Hippocampal formation (tissue), 2 donors: ENCODE data around the gene HIPK2.

Experiments used
- DNase-seq, 2 donors: peaks; one replicate each; lab custom pipeline; 2025; lab: John Stamatoyannopoulos, UW

The HIPK2 gene

DNA sequence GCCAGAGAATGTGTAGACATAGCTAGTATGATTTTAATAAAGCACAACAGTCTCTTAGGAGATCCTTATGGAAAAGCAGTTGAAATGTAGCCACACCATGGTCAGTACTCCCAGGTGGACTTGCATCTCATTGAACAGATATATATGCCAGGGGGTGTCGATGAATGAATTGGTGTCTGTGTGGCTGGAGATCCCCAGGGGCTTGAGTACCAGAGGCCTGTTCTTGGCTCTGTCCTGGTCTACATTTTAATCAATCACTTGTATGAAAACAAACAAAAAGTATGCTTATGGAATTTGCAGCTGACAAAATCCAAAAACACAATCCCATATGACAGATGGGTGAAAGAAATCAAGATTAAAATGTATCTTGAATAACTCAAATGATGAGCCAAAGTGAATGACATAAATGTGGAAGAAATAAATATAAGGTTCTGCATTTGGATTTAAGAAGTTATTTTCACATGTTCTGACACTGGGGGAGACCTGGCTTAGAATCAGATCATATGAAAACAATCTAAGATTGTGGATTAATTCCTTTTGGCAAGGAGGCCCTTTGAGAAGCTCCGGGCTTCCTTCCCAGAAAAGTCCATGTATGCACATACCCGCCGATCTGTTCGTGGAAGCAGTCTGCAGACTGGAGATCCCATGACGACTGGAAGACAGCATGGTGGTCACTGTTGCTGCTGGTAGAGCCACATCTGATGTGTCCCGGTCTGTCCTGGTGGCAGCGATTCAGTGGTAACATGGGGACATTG, 238.7 kb downstream of the HIPK2 start:
- DNase-seq = no peak

DNA sequence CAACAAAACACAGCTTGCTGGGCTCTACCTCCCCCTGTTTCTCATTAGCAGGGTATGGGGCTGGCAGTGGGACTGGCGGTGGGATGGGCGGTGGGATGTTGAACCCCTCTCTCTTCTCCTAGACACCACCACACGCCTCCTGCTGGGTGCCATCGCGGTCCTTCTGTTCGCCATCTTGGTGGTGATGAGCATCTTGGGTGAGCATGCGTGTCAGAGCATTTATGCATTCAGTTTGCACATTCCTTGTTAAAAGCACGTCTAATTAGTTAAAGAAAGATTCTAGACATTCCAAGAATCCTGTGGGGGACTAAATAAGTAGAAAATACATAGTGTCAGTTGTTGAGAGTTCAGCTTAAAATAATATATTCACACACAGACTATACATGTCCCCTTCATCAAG, 241.6 kb downstream of the HIPK2 start:
- DNase-seq = no peak

- no peak for DNase-seq
These were observed 242.7 kb downstream of the HIPK2 start for GRCh38 chr7:139534966-139535651.

DNA sequence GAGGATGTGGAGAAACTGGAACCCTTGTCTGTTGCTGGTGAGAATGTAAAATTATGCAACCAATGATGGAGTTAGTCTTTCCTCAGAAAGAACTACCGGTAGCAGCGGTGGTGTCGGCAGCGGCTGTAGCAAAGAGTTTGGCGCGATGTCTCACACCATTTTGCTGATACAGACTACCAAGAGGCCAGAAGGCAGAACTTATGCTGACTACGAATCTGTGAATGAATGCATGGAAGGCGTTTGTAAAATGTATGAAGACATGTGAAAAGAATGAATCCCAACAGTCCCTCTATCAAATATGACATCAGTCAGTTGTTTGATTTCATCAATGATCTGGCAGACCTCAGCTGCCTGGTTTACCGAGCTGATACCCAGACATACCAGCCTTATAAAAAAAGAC, 243.7 kb downstream of the HIPK2 start:
- DNase-seq = no peak

DNA sequence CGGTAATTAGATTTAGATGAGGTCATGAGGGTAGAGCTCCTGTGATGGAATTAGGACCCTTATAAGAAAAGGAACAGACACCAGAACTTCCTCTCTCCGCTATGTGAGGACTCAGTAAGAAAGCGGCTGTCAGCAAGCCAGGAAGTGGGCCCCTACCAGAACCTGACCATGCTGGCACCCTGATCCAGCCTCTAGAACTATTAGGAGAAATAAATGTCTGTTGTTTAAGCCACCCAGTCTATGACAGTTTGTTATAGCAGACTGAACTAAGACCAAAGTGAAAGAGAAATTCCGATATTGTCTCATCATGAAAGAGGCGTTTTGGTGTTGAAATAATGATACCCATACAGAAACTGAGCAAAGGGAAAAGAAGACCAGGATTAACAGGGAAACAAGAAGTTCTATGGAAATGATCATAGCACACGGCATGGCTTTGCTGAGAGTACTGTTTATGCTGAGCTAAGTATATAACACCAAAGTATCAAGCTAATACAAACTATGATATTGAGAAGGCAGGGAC, 245.1 kb downstream of the HIPK2 start:
- DNase-seq = no peak

- no peak for DNase-seq
These were observed 246.7 kb downstream of the HIPK2 start for GRCh38 chr7:139531094-139531493.

DNA sequence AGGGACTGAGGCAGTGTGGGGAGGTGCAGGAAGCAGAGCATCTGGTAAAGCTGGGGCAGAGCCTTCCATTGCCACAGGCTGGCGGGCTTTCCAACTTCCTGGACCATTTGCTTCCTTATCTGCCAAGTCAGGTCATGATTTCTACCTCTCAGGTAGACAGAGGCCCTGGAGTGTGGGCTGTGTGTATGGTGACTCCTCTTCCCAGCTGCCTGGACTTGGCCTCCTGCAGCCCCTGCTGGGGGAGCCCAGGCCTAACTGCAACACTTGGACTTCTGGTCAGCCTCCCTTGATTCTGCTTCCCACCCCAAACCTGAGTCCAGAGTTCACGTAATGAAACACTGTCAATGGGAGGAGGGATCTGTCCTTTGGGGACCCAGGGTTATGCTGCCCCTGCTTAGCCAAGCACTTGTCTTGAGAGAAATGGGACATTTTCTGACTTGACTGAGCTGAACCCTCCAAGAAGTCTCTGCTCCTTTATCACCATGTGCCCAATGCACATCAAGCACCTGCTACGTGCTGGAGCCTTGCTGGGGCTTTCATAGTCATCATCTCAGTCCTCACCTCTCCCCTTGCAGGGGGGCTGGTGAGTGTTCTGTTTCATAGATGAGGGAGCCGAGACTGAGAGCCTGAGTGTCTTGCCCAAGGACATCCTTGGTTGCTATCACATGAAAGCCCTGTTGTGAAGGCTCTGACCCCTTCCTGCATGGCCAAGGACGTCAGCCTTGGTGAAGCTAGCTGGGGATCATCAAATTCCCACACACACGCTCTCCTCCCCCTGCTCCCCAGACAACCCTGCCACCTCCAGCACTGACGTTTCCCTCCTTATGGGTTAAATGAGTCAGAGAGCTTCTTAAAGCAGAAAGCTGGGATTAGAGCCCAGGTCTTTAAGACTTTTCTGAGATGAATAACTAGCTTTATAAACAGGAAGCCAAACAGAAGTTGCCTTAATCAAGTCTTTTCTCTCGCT, 250.9 kb downstream of the HIPK2 start:
- DNase-seq = no peak

- DNase-seq = no peak
These were observed 252.0 kb downstream of the HIPK2 start for GRCh38 chr7:139525750-139526149.

DNA sequence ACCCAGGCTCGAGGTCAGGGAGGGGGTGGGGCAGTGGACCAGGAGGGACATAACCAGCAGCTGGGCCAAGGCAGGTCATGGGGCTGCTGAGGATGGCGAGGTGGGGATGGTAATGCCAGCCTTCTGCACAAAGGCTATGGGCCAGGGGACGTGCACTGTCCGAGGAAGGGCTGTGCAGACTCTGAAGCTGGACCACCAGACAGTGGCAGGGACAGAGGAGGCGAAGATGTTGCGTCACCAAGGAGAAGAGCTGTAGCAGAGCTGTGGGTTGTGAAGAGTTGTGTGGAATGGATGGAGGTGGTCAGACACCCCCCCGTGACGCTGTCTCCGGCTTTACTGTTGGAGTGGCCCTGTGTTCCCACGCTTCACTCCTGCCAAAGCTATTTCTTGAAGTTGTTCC, 252.6 kb downstream of the HIPK2 start:
- no peak for DNase-seq

DNA sequence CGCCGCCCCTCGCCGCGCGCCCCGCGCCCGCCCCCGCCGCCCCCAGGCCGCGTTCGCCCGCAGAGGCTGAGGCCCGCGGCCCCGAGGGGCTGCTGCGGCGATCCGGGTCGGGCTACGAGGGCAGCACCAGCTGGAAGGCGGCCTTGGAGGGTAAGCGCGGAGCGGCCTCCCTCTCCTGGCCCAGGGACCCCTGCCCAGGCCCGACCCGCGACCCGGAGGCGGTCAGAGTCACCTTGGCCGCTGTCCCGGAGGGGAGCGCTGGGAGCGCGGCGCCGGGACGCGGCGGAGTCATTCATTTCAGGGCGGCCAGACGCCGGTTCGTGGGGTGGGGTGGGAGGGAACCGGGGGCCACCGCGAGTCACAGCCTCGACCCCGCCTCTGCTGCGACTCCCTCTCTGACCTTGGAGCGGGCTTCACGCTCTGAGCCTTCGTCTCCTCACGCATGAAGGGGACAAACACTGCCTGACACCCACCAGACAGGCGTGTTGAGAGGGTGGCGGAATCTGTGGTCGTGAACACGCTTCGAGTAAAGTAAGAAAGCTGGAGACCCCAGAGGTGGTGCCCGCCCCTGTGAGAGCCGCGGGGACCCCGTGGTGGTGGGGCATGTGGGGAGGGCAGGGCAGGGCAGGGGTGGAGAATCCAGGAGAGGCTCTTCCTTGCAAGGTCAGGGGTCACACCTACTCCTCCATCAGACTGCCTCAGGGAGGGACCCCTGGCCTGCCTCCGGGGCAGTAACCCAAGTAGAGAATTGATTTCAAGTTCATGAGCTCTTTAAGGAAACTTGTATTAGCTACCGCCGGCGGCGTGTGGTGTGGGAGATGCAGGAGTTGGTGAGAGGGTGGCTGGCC, 253.6 kb downstream of the HIPK2 start:
- DNase-seq = no peak

- DNase-seq = no peak
These were observed 254.4 kb downstream of the HIPK2 start, which contains the start of gene CLEC2L for GRCh38 chr7:139523199-139523941. Gene CLEC2L (plus strand): TSS chr7:139523685. CDS start chr7:139523928, 243 bp downstream.

GRCh38 chr7:139522830-139523198, 255.0 kb downstream of the HIPK2 start:
- no peak for DNase-seq

GRCh38 chr7:139521439-139521838, 256.4 kb downstream of the HIPK2 start:
- no peak for DNase-seq

DNA sequence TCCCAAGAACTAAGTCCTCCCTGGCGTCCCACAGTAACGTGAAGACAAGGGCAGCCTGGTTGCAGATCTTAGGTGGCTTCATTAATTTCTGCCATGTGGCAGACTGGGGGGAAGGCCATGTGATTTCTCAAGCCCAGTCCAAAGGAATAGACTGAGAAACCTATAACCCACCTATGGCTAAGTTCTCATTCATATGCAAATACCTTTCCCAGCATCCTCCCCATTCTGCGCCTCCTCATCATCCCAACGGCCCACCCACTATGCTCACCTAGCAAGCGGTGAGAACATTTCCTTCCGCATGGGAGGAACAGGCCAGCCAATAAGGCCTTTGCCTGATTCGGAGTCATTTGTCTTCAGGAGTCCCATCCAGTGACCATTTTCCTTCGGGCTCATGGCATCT, 262.5 kb downstream of the HIPK2 start:
- DNase-seq = no peak
